ENCODE results near the gene SLC34A3.

DNA sequence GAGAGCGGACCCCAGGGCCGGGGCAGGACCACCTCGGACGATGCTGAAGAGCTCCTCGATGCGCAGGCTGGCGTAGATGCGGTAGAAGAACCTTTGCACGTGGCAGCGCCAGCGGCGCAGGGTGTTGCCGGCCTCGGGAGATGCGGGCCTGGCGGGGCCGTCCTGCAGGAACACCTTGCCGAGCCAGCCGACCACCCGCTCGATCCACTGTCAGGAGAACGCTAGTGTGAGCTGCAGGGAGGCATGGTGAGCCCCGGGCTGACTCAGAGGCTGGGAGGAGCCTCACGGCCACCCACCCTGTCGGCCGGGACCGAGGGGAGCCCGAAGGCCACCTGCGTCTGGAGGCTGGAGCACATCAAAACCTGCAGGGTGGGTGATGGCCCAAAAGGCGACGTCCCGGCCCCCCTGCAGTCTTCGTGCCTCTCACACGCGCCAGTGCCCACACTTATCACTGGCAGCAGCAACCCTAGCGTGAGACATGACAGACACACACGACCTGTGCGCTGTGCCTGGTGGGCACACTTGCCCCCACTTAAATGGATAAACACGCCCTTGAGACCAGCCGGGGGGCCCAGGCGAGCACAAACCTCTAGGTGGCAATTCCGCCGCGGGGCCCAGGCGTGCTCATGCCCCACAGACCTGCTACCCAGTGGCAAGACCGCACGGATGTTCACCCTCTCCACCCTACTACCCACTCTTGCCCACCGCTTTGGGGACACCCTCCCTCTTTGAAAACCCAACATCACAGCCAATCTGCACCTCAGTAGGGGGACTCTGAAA lies 45.6 kb upstream of the SLC34A3 start:
- TF ChIP-seq CEBPB (IDR thresholded peaks at IDR 0.05) (no peak), EP300 (IDR thresholded peaks at IDR 0.05; ENCODE audit: borderline replicate concordance) (no peak), TAF1 (IDR thresholded peaks at IDR 0.05; ENCODE audit: low read depth) (no peak), CREB1 (IDR thresholded peaks at IDR 0.05; ENCODE audit: low read depth) (no peak), TCF12 (IDR thresholded peaks at IDR 0.05; ENCODE audit: low read depth) (no peak), YY1 (IDR thresholded peaks at IDR 0.05; ENCODE audit: low read depth) (no peak), FOXM1 (IDR thresholded peaks at IDR 0.05; ENCODE audit: borderline replicate concordance, low read depth) (no peak), NFIC (IDR thresholded peaks at IDR 0.05) (no peak), RAD21 (IDR thresholded peaks at IDR 0.05; ENCODE audit: low read depth) (no peak)
- TF ChIP-seq, protein P1, sequence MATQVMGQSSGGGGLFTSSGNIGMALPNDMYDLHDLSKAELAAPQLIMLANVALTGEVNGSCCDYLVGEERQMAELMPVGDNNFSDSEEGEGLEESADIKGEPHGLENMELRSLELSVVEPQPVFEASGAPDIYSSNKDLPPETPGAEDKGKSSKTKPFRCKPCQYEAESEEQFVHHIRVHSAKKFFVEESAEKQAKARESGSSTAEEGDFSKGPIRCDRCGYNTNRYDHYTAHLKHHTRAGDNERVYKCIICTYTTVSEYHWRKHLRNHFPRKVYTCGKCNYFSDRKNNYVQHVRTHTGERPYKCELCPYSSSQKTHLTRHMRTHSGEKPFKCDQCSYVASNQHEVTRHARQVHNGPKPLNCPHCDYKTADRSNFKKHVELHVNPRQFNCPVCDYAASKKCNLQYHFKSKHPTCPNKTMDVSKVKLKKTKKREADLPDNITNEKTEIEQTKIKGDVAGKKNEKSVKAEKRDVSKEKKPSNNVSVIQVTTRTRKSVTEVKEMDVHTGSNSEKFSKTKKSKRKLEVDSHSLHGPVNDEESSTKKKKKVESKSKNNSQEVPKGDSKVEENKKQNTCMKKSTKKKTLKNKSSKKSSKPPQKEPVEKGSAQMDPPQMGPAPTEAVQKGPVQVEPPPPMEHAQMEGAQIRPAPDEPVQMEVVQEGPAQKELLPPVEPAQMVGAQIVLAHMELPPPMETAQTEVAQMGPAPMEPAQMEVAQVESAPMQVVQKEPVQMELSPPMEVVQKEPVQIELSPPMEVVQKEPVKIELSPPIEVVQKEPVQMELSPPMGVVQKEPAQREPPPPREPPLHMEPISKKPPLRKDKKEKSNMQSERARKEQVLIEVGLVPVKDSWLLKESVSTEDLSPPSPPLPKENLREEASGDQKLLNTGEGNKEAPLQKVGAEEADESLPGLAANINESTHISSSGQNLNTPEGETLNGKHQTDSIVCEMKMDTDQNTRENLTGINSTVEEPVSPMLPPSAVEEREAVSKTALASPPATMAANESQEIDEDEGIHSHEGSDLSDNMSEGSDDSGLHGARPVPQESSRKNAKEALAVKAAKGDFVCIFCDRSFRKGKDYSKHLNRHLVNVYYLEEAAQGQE (IDR thresholded peaks at IDR 0.05; ENCODE audit: low read depth): no peak
- TF ChIP-seq, protein P2, sequence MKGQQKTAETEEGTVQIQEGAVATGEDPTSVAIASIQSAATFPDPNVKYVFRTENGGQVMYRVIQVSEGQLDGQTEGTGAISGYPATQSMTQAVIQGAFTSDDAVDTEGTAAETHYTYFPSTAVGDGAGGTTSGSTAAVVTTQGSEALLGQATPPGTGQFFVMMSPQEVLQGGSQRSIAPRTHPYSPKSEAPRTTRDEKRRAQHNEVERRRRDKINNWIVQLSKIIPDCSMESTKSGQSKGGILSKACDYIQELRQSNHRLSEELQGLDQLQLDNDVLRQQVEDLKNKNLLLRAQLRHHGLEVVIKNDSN (IDR thresholded peaks at IDR 0.05): no peak
- TF ChIP-seq, protein P3, sequence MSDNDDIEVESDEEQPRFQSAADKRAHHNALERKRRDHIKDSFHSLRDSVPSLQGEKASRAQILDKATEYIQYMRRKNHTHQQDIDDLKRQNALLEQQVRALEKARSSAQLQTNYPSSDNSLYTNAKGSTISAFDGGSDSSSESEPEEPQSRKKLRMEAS (IDR thresholded peaks at IDR 0.05): no peak
